ENCODE measurements around the gene TOR1B.

- TF ChIP-seq FOXM1 (IDR thresholded peaks at IDR 0.05; ENCODE audit: borderline replicate concordance) (no peak), NFRKB (IDR thresholded peaks at IDR 0.05) (no peak), LEF1 (IDR thresholded peaks at IDR 0.05; ENCODE audit: borderline replicate concordance) (no peak), PKNOX1 (IDR thresholded peaks at IDR 0.05) (no peak), ARNT (IDR thresholded peaks at IDR 0.05) (no peak), CTBP1 (IDR thresholded peaks at IDR 0.05; ENCODE audit: borderline replicate concordance) (no peak), HDGF (IDR thresholded peaks at IDR 0.05; ENCODE audit: borderline replicate concordance) (no peak)
Observed at GRCh38 chr9:129841071-129841470, 38.1 kb downstream of the TOR1B start.

Data from HEK293T (cell line).